ENCODE data around the gene PLPP4.

- TF ChIP-seq CTCF (IDR thresholded peaks at IDR 0.05 in 8 of 11, conservative IDR thresholded peaks at IDR 0.05 in 3 of 11) = no peak
- no peak for TF ChIP-seq POLR2A (IDR thresholded peaks at IDR 0.05)
Observed at GRCh38 chr10:120483651-120484301, 26.7 kb downstream of the PLPP4 start.
